GM12878 (cell line): Measurements from ENCODE around the gene PIK3R3. TPM values are rescaled to one million over a fixed set of nuclear protein-coding genes. Genes with fewer than 3 reads are reported as not detected.

ENCODE experiments used
- ATAC-seq: fragments of 200-7000 bp; cut with Tn5 transposase; 3 replicates; pipeline ENCODE4 v1.9.1; 2020; ENCODE audit warnings: mild to moderate bottlenecking, moderate library complexity
- BruUV-seq: library from RNA; stranded (reverse); fragments of 400-500 nt; replicated peaks from 2 replicates; lab custom pipeline; 2021; lab: Mats Ljungman, UMichigan
- CTCF ChIA-PET: fragments of 300-600 bp; sonication (Branson Sonifier 250); formaldehyde crosslinking; extraction: SDS; loops from one replicate; lab custom pipeline; 2021; ENCODE audit warnings: inconsistent platforms; lab: Yijun Ruan, JAX
- POLR2A ChIA-PET: fragments of 350-600 bp; formaldehyde crosslinking; extraction: SDS; loops from one replicate; lab custom pipeline; 2021; ENCODE audit warnings: inconsistent platforms; lab: Charles Lee
- RAD21 ChIA-PET: fragments of 300-600 bp; sonication (Branson Sonifier 250); formaldehyde crosslinking; loops from one replicate; lab custom pipeline; 2023; ENCODE audit warnings: antibody characterized with exemption; ENCODE audit not compliant: unreplicated experiment; lab: Charles Lee
- SMC1A ChIA-PET: fragments of 300-600 bp; sonication (Branson Sonifier 250); formaldehyde crosslinking; loops from one replicate; lab custom pipeline; 2023; ENCODE audit not compliant: unreplicated experiment, uncharacterized antibody; lab: Charles Lee
- DNase-seq: peaks from one replicate; pipeline ENCODE4 v3.0.0-alpha.2; 2011; ENCODE audit warnings: low read depth, low spot score
- FAIRE-seq: peaks from 3 replicates; lab custom pipeline; 2011; peaks lifted over from hg19 to GRCh38; lab: Jason Lieb, UNC
- H2AFZ ChIP-seq: 2 replicates; pipeline ENCODE4 v1.6.0; 2011; ENCODE audit warnings: low read depth, low read length, control low read depth; ENCODE audit not compliant: control insufficient read depth
- H3K27ac ChIP-seq: 2 replicates; pipeline ENCODE4 v1.5.1; 2011; ENCODE audit warnings: control low read depth; ENCODE audit not compliant: control insufficient read depth, insufficient read depth
- H3K27me3 ChIP-seq, 2 experiments: replicated peaks in 1 of 2; 2 replicates each; pipeline versions ENCODE4 v1.6.0 to v1.6.1; 2011; ENCODE audit warnings: low read length in 1 of 2; ENCODE audit not compliant: control insufficient read depth in 2 of 2, insufficient read depth in 2 of 2
- H3K36me3 ChIP-seq, 2 experiments: 2 replicates each; pipeline ENCODE4 v1.5.1; 2011; ENCODE audit warnings: low read length in 1 of 2; ENCODE audit not compliant: control insufficient read depth in 2 of 2, insufficient read depth in 2 of 2
- H3K4me1 ChIP-seq: 2 replicates; pipeline ENCODE4 v1.6.1; 2011; ENCODE audit warnings: mild to moderate bottlenecking, low read length, moderate library complexity, mixed read lengths; ENCODE audit not compliant: control insufficient read depth, insufficient read depth
- H3K4me2 ChIP-seq: 2 replicates; pipeline ENCODE4 v1.6.0; 2011; ENCODE audit warnings: control low read depth; ENCODE audit not compliant: control insufficient read depth, insufficient read depth
- H3K4me3 ChIP-seq: fragments of 200-600 bp; sonication (generic); 2 replicates; pipeline ENCODE4 v1.5.1; 2016
- H3K79me2 ChIP-seq: 2 replicates; pipeline ENCODE4 v1.6.0; 2011; ENCODE audit warnings: low read length; ENCODE audit not compliant: control insufficient read depth, insufficient read depth
- H3K9ac ChIP-seq: 2 replicates; pipeline ENCODE4 v1.8.0; 2011; ENCODE audit warnings: low read length, control low read depth, mixed read lengths; ENCODE audit not compliant: control insufficient read depth, insufficient read depth
- H3K9me3 ChIP-seq: replicated peaks from 3 replicates; pipeline ENCODE4 v1.5.1; 2011; ENCODE audit warnings: mild to moderate bottlenecking, low read length; ENCODE audit not compliant: control insufficient read depth, insufficient read depth
- H4K20me1 ChIP-seq: 2 replicates; pipeline ENCODE4 v1.6.0; 2011; ENCODE audit not compliant: control insufficient read depth, insufficient read depth
- CREM ChIP-seq: IDR thresholded peaks from 2 replicates; pipeline ENCODE4 v1.6.1; 2014; ENCODE audit warnings: antibody characterized with exemption, low read depth
- POLR2AphosphoS2 ChIP-seq: IDR thresholded peaks from 2 replicates; pipeline ENCODE4 v1.6.1; 2011; ENCODE audit warnings: low read depth, mild to moderate bottlenecking, low read length, improper control_type of control experiment, moderate library complexity
- RAD21 ChIP-seq: IDR thresholded peaks from 2 replicates; pipeline ENCODE4 v1.6.1; 2011; ENCODE audit warnings: mild to moderate bottlenecking, low read depth, low read length, moderate library complexity; ENCODE audit not compliant: insufficient read depth
- WGBS: methylation state at CpG from one replicate; pipeline ENCODE4 v1.1.6; 2016; ENCODE audit warnings: low lambda C conversion rate; ENCODE audit not compliant: insufficient replicate concordance, insufficient coverage; ENCODE audit errors: missing lambda C conversion rate; 5-methylcytosine and 5-hydroxymethylcytosine counted together
- in situ Hi-C: fragments of 300-500 bp; cut with MboI; formaldehyde crosslinking; loops from 9 replicates; pipeline ENCODE4 v1.14.3; 2018; ENCODE audit warnings: mixed read lengths
- intact Hi-C: fragments of 100-400 bp; cut with micrococcal nuclease; formaldehyde crosslinking; loops from one replicate; pipeline ENCODE4 v1.14.2; 2022; ENCODE audit not compliant: unreplicated experiment
- polyA plus RNA-seq, 11 experiments: library from polyadenylated mRNA; depleted of rRNA in 4 of 11; unstranded in 6 of 11; stranded (reverse) in 5 of 11; fragments of >200 nt; fragmentation: Nextera tagmentation in 4 of 11; fragmentation: Illumina TruSeq in 1 of 11; extraction: Ambion mirVana in 4 of 11; extraction: Trizol in 1 of 11; gene quantifications; 1 replicate in 1 of 11; 2 replicates in 10 of 11; pipeline versions ENCODE4 v1.2.1 to v1.2.3, GENCODE V29; 2011 to 2016; ENCODE audit warnings: inconsistent platforms in 2 of 11, missing spikeins in 2 of 11, low read depth in 1 of 11
- total RNA-seq, 4 experiments: library from RNA; depleted of rRNA in 3 of 4; stranded (reverse); fragments of >200 nt in 3 of 4; fragmentation: Illumina TruSeq in 1 of 4; extraction: Trizol in 1 of 4; gene quantifications; 2 replicates each; pipeline versions ENCODE4 v1.2.1 to v1.2.3, GENCODE V29; 2013 to 2021
- TF ChIP-seq, protein P1 (sequence below): fragments of 450-650 bp; IDR thresholded peaks from 2 replicates; pipeline ENCODE4 v1.6.1; 2017; ENCODE audit warnings: mild to moderate bottlenecking, moderate library complexity

PIK3R3 gene
- total and polyA plus RNA-seq, 10 of the 15 experiments (the other 5 are each of a cell fraction or from before 2014, with no cell fraction given), result 4.8 to 27.0 (median 19.8) TPM

DNA sequence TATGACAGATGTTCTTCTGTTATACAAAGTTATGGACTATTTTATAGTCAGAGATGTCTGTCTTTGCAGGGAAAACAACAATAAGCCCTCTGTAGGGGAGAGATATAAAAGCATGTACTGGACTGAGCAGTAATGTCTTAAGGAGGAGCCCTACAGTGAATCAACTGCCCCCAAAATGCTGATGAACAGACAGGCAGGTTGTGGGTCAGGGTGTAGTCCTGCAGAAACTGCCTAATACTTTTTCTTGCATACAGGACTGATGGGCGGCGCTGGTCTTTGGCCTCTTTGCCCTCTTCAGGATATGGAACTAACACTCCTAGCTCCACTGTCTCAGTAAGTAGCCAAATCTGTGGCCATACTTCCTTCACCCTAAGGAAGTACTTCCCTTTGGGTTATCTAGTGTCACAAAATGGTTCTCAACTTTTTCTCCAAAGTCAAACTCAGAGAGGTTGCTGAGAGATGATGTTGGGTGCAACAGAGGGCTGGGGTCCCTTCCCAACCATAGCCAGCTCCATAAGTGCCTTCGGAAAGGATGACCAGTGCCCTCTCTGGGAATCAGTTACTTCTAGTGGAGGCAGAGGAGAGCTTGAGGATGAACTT is 129.8 kb downstream of the PIK3R3 start (continued):
- TF ChIP-seq, protein P1, sequence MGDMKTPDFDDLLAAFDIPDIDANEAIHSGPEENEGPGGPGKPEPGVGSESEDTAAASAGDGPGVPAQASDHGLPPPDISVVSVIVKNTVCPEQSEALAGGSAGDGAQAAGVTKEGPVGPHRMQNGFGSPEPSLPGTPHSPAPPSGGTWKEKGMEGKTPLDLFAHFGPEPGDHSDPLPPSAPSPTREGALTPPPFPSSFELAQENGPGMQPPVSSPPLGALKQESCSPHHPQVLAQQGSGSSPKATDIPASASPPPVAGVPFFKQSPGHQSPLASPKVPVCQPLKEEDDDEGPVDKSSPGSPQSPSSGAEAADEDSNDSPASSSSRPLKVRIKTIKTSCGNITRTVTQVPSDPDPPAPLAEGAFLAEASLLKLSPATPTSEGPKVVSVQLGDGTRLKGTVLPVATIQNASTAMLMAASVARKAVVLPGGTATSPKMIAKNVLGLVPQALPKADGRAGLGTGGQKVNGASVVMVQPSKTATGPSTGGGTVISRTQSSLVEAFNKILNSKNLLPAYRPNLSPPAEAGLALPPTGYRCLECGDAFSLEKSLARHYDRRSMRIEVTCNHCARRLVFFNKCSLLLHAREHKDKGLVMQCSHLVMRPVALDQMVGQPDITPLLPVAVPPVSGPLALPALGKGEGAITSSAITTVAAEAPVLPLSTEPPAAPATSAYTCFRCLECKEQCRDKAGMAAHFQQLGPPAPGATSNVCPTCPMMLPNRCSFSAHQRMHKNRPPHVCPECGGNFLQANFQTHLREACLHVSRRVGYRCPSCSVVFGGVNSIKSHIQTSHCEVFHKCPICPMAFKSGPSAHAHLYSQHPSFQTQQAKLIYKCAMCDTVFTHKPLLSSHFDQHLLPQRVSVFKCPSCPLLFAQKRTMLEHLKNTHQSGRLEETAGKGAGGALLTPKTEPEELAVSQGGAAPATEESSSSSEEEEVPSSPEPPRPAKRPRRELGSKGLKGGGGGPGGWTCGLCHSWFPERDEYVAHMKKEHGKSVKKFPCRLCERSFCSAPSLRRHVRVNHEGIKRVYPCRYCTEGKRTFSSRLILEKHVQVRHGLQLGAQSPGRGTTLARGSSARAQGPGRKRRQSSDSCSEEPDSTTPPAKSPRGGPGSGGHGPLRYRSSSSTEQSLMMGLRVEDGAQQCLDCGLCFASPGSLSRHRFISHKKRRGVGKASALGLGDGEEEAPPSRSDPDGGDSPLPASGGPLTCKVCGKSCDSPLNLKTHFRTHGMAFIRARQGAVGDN, result no peak
- no peak for TF ChIP-seq POLR2AphosphoS2

DNA sequence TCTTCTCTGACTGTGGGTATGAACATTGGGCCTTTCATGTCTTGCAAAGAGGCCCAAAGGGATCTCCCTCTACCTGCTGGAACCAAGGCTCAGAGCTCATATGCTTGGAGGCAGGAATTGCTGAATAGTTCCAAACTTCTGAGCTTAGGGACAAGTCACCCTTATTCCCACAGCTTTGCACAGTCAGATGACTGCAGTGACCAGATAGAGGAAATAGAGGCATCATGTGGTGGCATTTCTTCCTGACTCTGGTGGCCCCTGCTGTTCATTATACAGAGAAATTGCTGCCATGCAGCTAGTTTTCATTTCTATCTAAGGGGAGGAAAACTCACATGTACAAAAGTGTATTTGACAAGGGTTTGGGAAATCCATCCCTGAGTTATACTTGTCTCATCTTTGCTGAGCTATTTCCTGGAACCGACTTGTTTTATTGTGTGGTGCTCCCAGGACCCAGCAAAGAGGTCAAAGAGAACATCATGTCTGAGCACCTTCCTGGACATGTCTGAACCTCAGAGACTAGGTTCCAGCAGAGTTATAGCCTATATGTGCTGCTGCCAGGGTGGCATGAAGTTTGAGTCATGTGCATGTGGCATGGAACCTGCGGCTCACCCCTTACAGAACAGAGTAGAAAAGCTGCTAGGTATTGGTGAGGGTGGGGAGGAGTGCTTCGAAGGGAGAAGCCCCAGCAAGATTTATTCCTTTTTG is 131.2 kb downstream of the PIK3R3 start:
- FAIRE-seq (peak; percentile 18), ATAC-seq (no peak), DNase-seq (no peak)
- Histone ChIP-seq H3K4me3 (no peak overlapping the region), H3K79me2 (no peaks in the 10 kb centered on the region), H4K20me1 (no peaks in the 10 kb centered on the region), H3K9me3 (no peaks in the 10 kb centered on the region), H3K27me3 (no peaks in the 10 kb centered on the region), H3K9ac (no peak overlapping the region), H3K27ac (no peak overlapping the region), H2AFZ (no peak overlapping the region), H3K36me3 (no peaks in the 10 kb centered on the region; a peak in 1 of 4 replicates), H3K4me2 (no peak overlapping the region), H3K4me1 (no peaks in the 10 kb centered on the region)
- intact Hi-C loops (no loop called here), in situ Hi-C loops (no loop called here)
- 95% methylated on average over 3 of the region's 3 CpGs for WGBS
- SMC1A ChIA-PET, result interaction anchor here (1.1 to 1.5 kb wide), 2 partner anchors 25 to 323 kb away, joined by 3 read pairs; no protein-coding TSS in a partner anchor
- no TSS peak for BruUV-seq
- POLR2A ChIA-PET, result interaction anchor here (0.9 kb wide), 1 partner anchor 17 kb away, joined by 3 read pairs; no protein-coding TSS in a partner anchor
- CTCF ChIA-PET, result interaction anchor here (1.0 to 1.7 kb wide), 3 partner anchors 187 to 368 kb away, joined by 3 to 6 read pairs (median 4); no protein-coding TSS in a partner anchor
- TF ChIP-seq RAD21 (peak; percentile 11; the same call in 1 of the 2 replicates), CREM (no peak)
- RAD21 ChIA-PET, result no interaction called here
